Lower leg skin (tissue), 4 donors: ENCODE data around the gene LNPK. TPM values are rescaled to one million over a fixed set of nuclear protein-coding genes. Genes with fewer than 3 reads are reported as not detected.

Source experiments
- DNase-seq, 2 donors: peaks; one replicate each; pipeline ENCODE4 v3.0.0-alpha.2; 2019; ENCODE audit warnings: low spot score in 2 of 2
- H3K4me3 ChIP-seq: fragments of 200-600 bp; sonication (generic); 2 replicates; pipeline ENCODE4 v1.5.1; 2017; ENCODE audit warnings: mild to moderate bottlenecking, low read depth; ENCODE audit not compliant: poor library complexity, severe bottlenecking
- CTCF ChIP-seq, 3 donors: fragments of 450-650 bp; IDR thresholded peaks; one replicate each; pipeline ENCODE4 v1.5.1; 2016; ENCODE audit warnings: antibody characterized with exemption in 3 of 3, mild to moderate bottlenecking in 3 of 3, moderate library complexity in 2 of 3
- POLR2A ChIP-seq, 2 donors: fragments of 450-650 bp; IDR thresholded peaks; one replicate each; pipeline ENCODE4 v1.6.1; 2016 to 2017; ENCODE audit warnings: antibody characterized with exemption in 2 of 2, mild to moderate bottlenecking in 1 of 2, moderate library complexity in 1 of 2
- WGBS, 2 donors: methylation state at CpG; one replicate each; pipeline ENCODE4 v1.1.5; 2018; 5-methylcytosine and 5-hydroxymethylcytosine counted together
- intact Hi-C: fragments of 100-400 bp; cut with DNase I; formaldehyde crosslinking; loops from one replicate; pipeline ENCODE4 v1.15.0; 2023; ENCODE audit warnings: low total_unique reads
- total RNA-seq, 4 donors: library from RNA; depleted of rRNA; stranded (reverse); fragments of >200 nt; gene quantifications; one replicate each; pipeline ENCODE4 v1.1.0, GENCODE V29; 2016

LNPK gene
- total RNA-seq, 4 donors from 2014 or later, result 19.0 to 26.5 (median 22.1) TPM

GRCh38 chr2:175884697-175885393 is 117.2 kb downstream of the LNPK start:
- intact Hi-C loops, result no loop called here
- DNase-seq, result no peak
- no peak overlapping the region for H3K4me3 ChIP-seq
- TF ChIP-seq POLR2A (IDR thresholded peaks at IDR 0.05) (no peak), CTCF (IDR thresholded peaks at IDR 0.05) (no peak)
- WGBS, 2 donors, result 61 to 63% methylated on average over 7 of the region's 7 CpGs

DNA sequence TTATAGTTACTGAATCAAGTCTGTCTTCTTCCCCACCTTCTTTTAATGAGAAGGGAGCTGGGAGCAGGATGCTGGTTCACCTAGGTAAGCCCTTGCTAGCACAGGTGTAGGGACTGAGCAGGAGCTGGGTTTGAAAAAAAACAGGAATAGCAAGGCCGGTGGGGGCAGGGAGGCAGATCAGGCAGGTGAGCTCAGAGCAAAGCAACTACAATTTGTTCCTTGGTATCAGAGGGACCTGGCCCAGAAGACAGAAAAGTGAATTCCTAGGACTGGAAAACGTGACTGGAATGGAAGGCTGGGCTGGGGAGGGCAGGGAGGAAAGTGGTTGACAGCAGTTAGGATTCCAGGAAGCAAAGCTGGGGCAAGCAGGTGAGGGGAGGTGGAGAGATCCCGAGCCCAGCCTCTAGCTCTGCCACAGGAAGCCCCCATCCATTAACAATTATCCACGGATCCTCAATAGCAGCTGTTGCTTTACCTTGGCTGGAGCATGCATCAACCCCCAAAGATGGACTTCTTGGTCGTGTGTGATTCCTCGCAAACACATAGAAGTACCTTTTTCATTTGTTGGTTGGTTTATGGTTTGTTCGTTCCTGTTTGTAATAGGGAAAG is 118.4 kb downstream of the LNPK start:
- no peak for DNase-seq
- no peak for TF ChIP-seq CTCF (IDR thresholded peaks at IDR 0.05)
- no peak for TF ChIP-seq POLR2A (IDR thresholded peaks at IDR 0.05)
- no peak overlapping the region for H3K4me3 ChIP-seq
- 63 to 64% methylated on average over 7 of the region's 7 CpGs for WGBS, 2 donors
- intact Hi-C loops, result no loop called here

DNA sequence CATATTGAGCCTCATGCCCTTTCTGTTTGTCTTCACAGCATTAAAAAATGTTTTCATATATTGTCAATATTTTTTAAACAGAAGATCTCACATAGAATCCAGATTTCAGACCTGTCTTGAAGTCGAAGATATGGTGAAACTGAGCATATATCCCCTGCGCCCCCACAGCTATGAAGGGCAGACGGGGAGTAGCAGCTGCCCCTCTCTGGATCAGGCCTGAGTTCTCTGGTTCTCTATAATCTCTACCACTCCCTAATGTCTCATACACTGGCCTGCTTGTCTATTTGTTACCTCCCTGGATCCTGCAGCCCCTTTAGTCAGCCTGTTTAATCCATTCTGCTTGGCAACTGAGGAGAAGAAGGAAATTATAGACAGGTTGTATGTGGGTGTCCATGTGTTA is 122.4 kb downstream of the LNPK start:
- TF ChIP-seq CTCF (IDR thresholded peaks at IDR 0.05), result no peak
- no peak for TF ChIP-seq POLR2A (IDR thresholded peaks at IDR 0.05)
- H3K4me3 ChIP-seq, result no peak overlapping the region
- 87 to 96% methylated on average over 3 of the region's 3 CpGs for WGBS, 2 donors
- intact Hi-C loops, result no loop called here
- no peak for DNase-seq

GRCh38 chr2:175877845-175878544 is 124.1 kb downstream of the LNPK start:
- TF ChIP-seq POLR2A (IDR thresholded peaks at IDR 0.05), result no peak
- no peak for TF ChIP-seq CTCF (IDR thresholded peaks at IDR 0.05)
- intact Hi-C loops, result no loop called here
- H3K4me3 ChIP-seq, result no peak overlapping the region
- DNase-seq, result no peak
- 56 to 70% methylated on average over 3 of the region's 3 CpGs for WGBS, 2 donors

DNA sequence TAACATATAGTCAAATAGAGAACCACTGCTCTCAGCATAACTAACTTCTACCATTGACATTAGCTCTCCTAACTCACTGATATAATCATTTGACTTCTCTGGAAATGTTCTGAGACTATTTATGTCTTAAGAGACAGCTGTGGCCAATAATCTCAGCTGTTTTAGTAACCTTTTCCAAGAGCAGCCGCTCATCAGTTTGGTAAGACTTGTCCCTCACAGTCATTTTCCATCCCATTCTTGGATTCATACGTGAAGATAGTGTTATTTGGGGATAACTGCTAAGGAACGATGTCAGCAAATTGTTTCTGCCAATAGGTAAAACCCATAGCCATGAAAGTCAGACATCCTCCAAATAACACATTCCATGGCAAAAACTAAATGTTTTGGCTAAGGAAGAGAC is 127.8 kb downstream of the LNPK start:
- no peak overlapping the region for H3K4me3 ChIP-seq
- intact Hi-C loops, result no loop called here
- no peak for DNase-seq
- 63 to 80% methylated on average over 3 of the region's 3 CpGs for WGBS, 2 donors
- TF ChIP-seq CTCF (IDR thresholded peaks at IDR 0.05), result no peak
- TF ChIP-seq POLR2A (IDR thresholded peaks at IDR 0.05), result no peak

Other genes starting within 250 kb of the LNPK start
- not detected for gene EVX2, start 81.7 kb upstream of the LNPK start, total RNA-seq
- gene HOXD13, start 90.5 kb upstream of the LNPK start, total RNA-seq, result under 1 TPM in 1 of 4 donors, not detected in 3; 0.10 TPM
- under 1 TPM in 1 of 4 donors, not detected in 3; 0.27 TPM for gene HOXD12, start 97.5 kb upstream of the LNPK start, total RNA-seq
- gene HOXD11, start 105.0 kb upstream of the LNPK start, total RNA-seq, result under 1 TPM in 1 of 4 donors, not detected in 3; 0.23 TPM
- 1 to 10 TPM in 2 of 4 donors, under 1 TPM in 1, not detected in 1; 0.29 to 3.1 (median 1.4) TPM for gene HOXD10, start 114.5 kb upstream of the LNPK start, total RNA-seq
- gene HOXD9, start 120.5 kb upstream of the LNPK start, total RNA-seq, result 1 to 10 TPM in 3 of 4 donors, under 1 TPM in 1; 0.89 to 5.3 (median 2.1) TPM
- gene HOXD8, start 127.4 kb upstream of the LNPK start, total RNA-seq, result 1 to 10 TPM; 2.4 to 8.9 (median 6.0) TPM
- gene HOXD4, start 149.3 kb upstream of the LNPK start, total RNA-seq, result 1 to 10 TPM in 2 of 4 donors, not detected in 2; 2.2 to 2.6 TPM
- gene HOXD3, start 155.0 kb upstream of the LNPK start, total RNA-seq, result 1 to 10 TPM in 2 of 4 donors, under 1 TPM in 1, not detected in 1; 0.56 to 3.1 (median 1.7) TPM
- under 1 TPM in 3 of 4 donors, not detected in 1; 0.23 to 0.55 (median 0.27) TPM for gene HOXD1, start 186.4 kb upstream of the LNPK start, total RNA-seq